Endothelial cell of umbilical vein (primary cell): ENCODE measurements around the gene PPP1R15B.

Source experiments
- POLR2AphosphoS5 ChIP-seq: IDR thresholded peaks from 2 replicates; pipeline ENCODE4 v1.6.1; 2012; ENCODE audit warnings: low read depth, mild to moderate bottlenecking, control low read depth, low read length, moderate library complexity; ENCODE audit not compliant: insufficient read depth
- TF ChIP-seq, protein P1 (sequence below), 2 donors: IDR thresholded peaks; 1 replicate in 1 of 2; 2 replicates in 1 of 2; pipeline ENCODE4 v1.5.1; 2011; ENCODE audit warnings: low read length in 2 of 2, mild to moderate bottlenecking in 2 of 2, moderate library complexity in 2 of 2, control low read depth in 1 of 2, inconsistent platforms in 1 of 2, low read depth in 1 of 2; ENCODE audit not compliant: insufficient read depth in 1 of 2; ENCODE audit errors: extremely low read depth in 1 of 2

DNA sequence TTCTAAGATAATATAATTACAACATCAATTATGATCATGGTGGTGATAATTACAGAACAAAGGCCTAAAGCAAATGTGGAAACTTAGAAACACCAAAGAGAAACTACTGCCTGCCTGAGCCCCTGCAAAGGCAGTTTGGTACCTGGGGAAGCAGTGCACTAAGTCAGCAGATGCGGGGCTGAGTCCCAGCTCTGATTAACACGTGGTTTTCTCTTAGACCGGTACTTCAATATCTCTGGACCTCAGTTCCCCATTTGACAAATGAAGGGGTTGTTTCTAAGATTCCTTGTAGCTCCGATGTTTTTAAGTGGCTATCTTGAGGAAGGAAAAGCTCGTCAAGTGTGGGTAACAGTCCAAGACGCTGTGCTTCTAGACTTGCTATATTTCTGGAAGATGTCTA is 35.2 kb downstream of the PPP1R15B start:
- TF ChIP-seq POLR2AphosphoS5, result no peak
- TF ChIP-seq, protein P1, sequence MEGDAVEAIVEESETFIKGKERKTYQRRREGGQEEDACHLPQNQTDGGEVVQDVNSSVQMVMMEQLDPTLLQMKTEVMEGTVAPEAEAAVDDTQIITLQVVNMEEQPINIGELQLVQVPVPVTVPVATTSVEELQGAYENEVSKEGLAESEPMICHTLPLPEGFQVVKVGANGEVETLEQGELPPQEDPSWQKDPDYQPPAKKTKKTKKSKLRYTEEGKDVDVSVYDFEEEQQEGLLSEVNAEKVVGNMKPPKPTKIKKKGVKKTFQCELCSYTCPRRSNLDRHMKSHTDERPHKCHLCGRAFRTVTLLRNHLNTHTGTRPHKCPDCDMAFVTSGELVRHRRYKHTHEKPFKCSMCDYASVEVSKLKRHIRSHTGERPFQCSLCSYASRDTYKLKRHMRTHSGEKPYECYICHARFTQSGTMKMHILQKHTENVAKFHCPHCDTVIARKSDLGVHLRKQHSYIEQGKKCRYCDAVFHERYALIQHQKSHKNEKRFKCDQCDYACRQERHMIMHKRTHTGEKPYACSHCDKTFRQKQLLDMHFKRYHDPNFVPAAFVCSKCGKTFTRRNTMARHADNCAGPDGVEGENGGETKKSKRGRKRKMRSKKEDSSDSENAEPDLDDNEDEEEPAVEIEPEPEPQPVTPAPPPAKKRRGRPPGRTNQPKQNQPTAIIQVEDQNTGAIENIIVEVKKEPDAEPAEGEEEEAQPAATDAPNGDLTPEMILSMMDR (IDR thresholded peaks at IDR 0.05; ENCODE audit: extremely low read depth in 1 of 2, insufficient read depth in 1 of 2, low read depth in 1 of 2, low read length in 2 of 2), result no peak
